CD4-positive, alpha-beta T cell treated with Interleukin-2 at 100 ng/mL for 4 hours (primary cell): ENCODE data around the gene CATSPER4.

Experiments used
- DNase-seq: peaks from one replicate; pipeline ENCODE4 v3.0.0-alpha.2; 2020; ENCODE audit warnings: low spot score

CATSPER4 gene

GRCh38 chr1:26164861-26165842, 25.2 kb upstream of the CATSPER4 start:
- DNase-seq: no peak

GRCh38 chr1:26166719-26167281, 23.6 kb upstream of the CATSPER4 start:
- no peak for DNase-seq

GRCh38 chr1:26168410-26169197, 21.8 kb upstream of the CATSPER4 start, which contains the start of gene C1orf232:
Gene C1orf232 (minus strand): TSS chr1:26168963. CDS start chr1:26168499, 464 bp downstream.
- DNase-seq: no peak

- DNase-seq: no peak
Measured at GRCh38 chr1:26169198-26169554, 21.2 kb upstream of the CATSPER4 start.

- DNase-seq: peak; percentile 90
Measured at GRCh38 chr1:26169669-26170471, 20.5 kb upstream of the CATSPER4 start, which contains the start of gene ZNF593. Gene ZNF593 (plus strand): TSS chr1:26169908. CDS start chr1:26169984, 76 bp downstream.

- no peak for DNase-seq
Measured at GRCh38 chr1:26170472-26170821, 20.0 kb upstream of the CATSPER4 start.

GRCh38 chr1:26171084-26172072, 19.0 kb upstream of the CATSPER4 start, which contains the start of gene ZNF593OS:
Gene ZNF593OS (minus strand): TSS chr1:26171832. CDS start chr1:26171661, 171 bp downstream.
- DNase-seq: no peak

- DNase-seq: no peak
Measured at GRCh38 chr1:26175346-26175745, 15.1 kb upstream of the CATSPER4 start.

GRCh38 chr1:26177182-26177684, 13.2 kb upstream of the CATSPER4 start, which contains the start of gene CNKSR1:
Gene CNKSR1 (plus strand): TSS chr1:26177491. CDS start chr1:26177548, 57 bp downstream.
- no peak for DNase-seq

- no peak for DNase-seq
Measured at GRCh38 chr1:26180010-26180506, 10.3 kb upstream of the CATSPER4 start.

- DNase-seq: no peak
Measured at GRCh38 chr1:26181586-26182382, 8.6 kb upstream of the CATSPER4 start.

- no peak for DNase-seq
Measured at GRCh38 chr1:26182383-26182696, 8.1 kb upstream of the CATSPER4 start.

GRCh38 chr1:26184086-26184485, 6.3 kb upstream of the CATSPER4 start:
- no peak for DNase-seq

- no peak for DNase-seq
Measured at GRCh38 chr1:26184883-26185282, 5.5 kb upstream of the CATSPER4 start.

GRCh38 chr1:26187882-26188281, 2.5 kb upstream of the CATSPER4 start:
- DNase-seq: no peak

GRCh38 chr1:26188477-26188876, 1.9 kb upstream of the CATSPER4 start:
- DNase-seq: no peak

- DNase-seq: no peak
Measured at GRCh38 chr1:26189331-26189730, 1.1 kb upstream of the CATSPER4 start.

- DNase-seq: no peak
Measured at GRCh38 chr1:26189751-26190275, 589 bp upstream of the CATSPER4 start.

GRCh38 chr1:26191739-26192138, 1.3 kb downstream of the CATSPER4 start:
- no peak for DNase-seq
